ENCODE data around the gene DCAF8.
"Not testable (repeated sequence)": the region's sequence is repeated elsewhere in the genome, so short reads cannot be mapped to it uniquely, and the experiment has no call there.

DCAF8 gene

GRCh38 chr1:160261893-160262794 lies at the start of gene DCAF8:
TSS of gene DCAF8 (minus strand) at chr1:160262549. CDS start at chr1:160244008, 18,541 bp downstream.
- DNase-seq, result peak; percentile 98

GRCh38 chr1:160309571-160309970 lies 47.2 kb upstream of the DCAF8 start:
- DNase-seq, result no peak

- DNase-seq, result no peak
Observed at GRCh38 chr1:160309185-160309557, 46.8 kb upstream of the DCAF8 start.

- DNase-seq, result no peak
Observed at GRCh38 chr1:160308451-160309184, 46.3 kb upstream of the DCAF8 start.

- no peak for DNase-seq
Observed at GRCh38 chr1:160307118-160307791, 44.9 kb upstream of the DCAF8 start.

GRCh38 chr1:160300173-160300572 lies 37.8 kb upstream of the DCAF8 start:
- no peak for DNase-seq

- no peak for DNase-seq
Observed at GRCh38 chr1:160296036-160296435, 33.7 kb upstream of the DCAF8 start.

- DNase-seq, result no peak
Observed at GRCh38 chr1:160293020-160293968, 30.9 kb upstream of the DCAF8 start.

- DNase-seq, result peak; percentile 58
Observed at GRCh38 chr1:160291248-160292220, 29.2 kb upstream of the DCAF8 start.

- DNase-seq, result not testable (repeated sequence)
Observed at GRCh38 chr1:160287769-160288168, 25.4 kb upstream of the DCAF8 start.

- DNase-seq, result no peak
Observed at GRCh38 chr1:160285506-160285905, 23.2 kb upstream of the DCAF8 start.

GRCh38 chr1:160284782-160285344 lies 22.5 kb upstream of the DCAF8 start, which contains the start of gene PEX19:
TSS of gene PEX19 (minus strand) at chr1:160285133. CDS start at chr1:160285124, 9 bp downstream.
- peak; percentile 94 for DNase-seq

- no peak for DNase-seq
Observed at GRCh38 chr1:160284220-160284781, 22.0 kb upstream of the DCAF8 start.

- no peak for DNase-seq
Observed at GRCh38 chr1:160282807-160283206, 20.5 kb upstream of the DCAF8 start.

- no peak for DNase-seq
Observed at GRCh38 chr1:160277987-160278386, 15.6 kb upstream of the DCAF8 start.

GRCh38 chr1:160277330-160277729 lies 15.0 kb upstream of the DCAF8 start:
- DNase-seq, result no peak

- no peak for DNase-seq
Observed at GRCh38 chr1:160271025-160271424, 8.7 kb upstream of the DCAF8 start.

GRCh38 chr1:160267284-160267991 lies 5.1 kb upstream of the DCAF8 start:
- no peak for DNase-seq

GRCh38 chr1:160264795-160265307 lies 2.5 kb upstream of the DCAF8 start:
- no peak for DNase-seq
